Caco-2 (cell line): ENCODE results near the gene GRIFIN. TPM values are rescaled to one million over a fixed set of nuclear protein-coding genes. Genes with fewer than 3 reads are reported as not detected.

ENCODE experiments used
- BruUV-seq: library from RNA; stranded (reverse); fragments of 400-500 nt; replicated peaks from 2 replicates; lab custom pipeline; 2021; lab: Mats Ljungman, UMichigan
- CTCF ChIA-PET: fragments of 300-600 bp; sonication (Branson Sonifier 250); formaldehyde crosslinking; loops from one replicate; lab custom pipeline; 2022; ENCODE audit warnings: antibody characterized with exemption; lab: Charles Lee
- POLR2A ChIA-PET: fragments of 300-600 bp; sonication (Branson Sonifier 250); formaldehyde crosslinking; loops from one replicate; lab custom pipeline; 2022; ENCODE audit warnings: antibody characterized with exemption; lab: Charles Lee
- DNase-seq, 2 experiments: peaks; one replicate each; pipeline versions ENCODE4 v3.0.0 to v3.0.0-alpha.2; 2020 to 2022
- H3K27me3 ChIP-seq: replicated peaks from 2 replicates; pipeline ENCODE4 v1.6.0; 2011; ENCODE audit warnings: low read length; ENCODE audit not compliant: control insufficient read depth, insufficient read depth
- H3K36me3 ChIP-seq: 2 replicates; pipeline ENCODE4 v1.5.1; 2011; ENCODE audit warnings: low read length; ENCODE audit not compliant: control insufficient read depth, insufficient read depth
- H3K4me1 ChIP-seq: fragments of 250-450 bp; sonication (Bioruptor Pico); 2 replicates; pipeline ENCODE4 v1.5.1; 2020; ENCODE audit warnings: mild to moderate bottlenecking
- H3K4me3 ChIP-seq: 2 replicates; pipeline ENCODE4 v1.5.1; 2011; ENCODE audit warnings: low read depth, mild to moderate bottlenecking, control low read depth, low read length
- H3K9me3 ChIP-seq: fragments of 250-450 bp; sonication (Bioruptor Pico); 2 replicates; pipeline ENCODE4 v1.5.1; 2020; ENCODE audit warnings: mild to moderate bottlenecking, moderate library complexity
- H3K27ac Mint-ChIP-seq: one replicate; pipeline ENCODE4 v1.8.0; 2022; ENCODE audit warnings: mixed read lengths; ENCODE audit not compliant: unreplicated experiment
- H3K27me3 Mint-ChIP-seq: one replicate; pipeline ENCODE4 v1.8.0; 2022; ENCODE audit warnings: mixed read lengths; ENCODE audit not compliant: insufficient read depth, unreplicated experiment
- H3K36me3 Mint-ChIP-seq: one replicate; pipeline ENCODE4 v1.8.0; 2022; ENCODE audit warnings: mild to moderate bottlenecking, mixed read lengths; ENCODE audit not compliant: insufficient read depth, unreplicated experiment
- H3K4me1 Mint-ChIP-seq: one replicate; pipeline ENCODE4 v1.8.0; 2022; ENCODE audit warnings: low read depth, mixed read lengths; ENCODE audit not compliant: unreplicated experiment
- H3K4me3 Mint-ChIP-seq: one replicate; pipeline ENCODE4 v1.8.0; 2022; ENCODE audit warnings: mild to moderate bottlenecking, moderate library complexity, mixed read lengths; ENCODE audit not compliant: unreplicated experiment
- H3K9me3 Mint-ChIP-seq: one replicate; pipeline ENCODE4 v1.8.0; 2022; ENCODE audit warnings: mixed read lengths; ENCODE audit not compliant: unreplicated experiment
- intact Hi-C: fragments of 100-400 bp; cut with micrococcal nuclease; formaldehyde crosslinking; loops from one replicate; pipeline ENCODE4 v1.10.0; 2022; ENCODE audit not compliant: unreplicated experiment
- total RNA-seq: library from RNA; stranded (reverse); gene quantifications from 2 replicates; pipeline ENCODE4 v1.2.3, GENCODE V29; 2022
- TF ChIP-seq, protein P1 (sequence below), 2 experiments: fragments of 200-600 bp in 1 of 2; IDR thresholded peaks; 1 replicate in 1 of 2; 2 replicates in 1 of 2; pipeline versions ENCODE4 v1.5.1 to v1.8.0; 2011 to 2022; ENCODE audit warnings: antibody characterized with exemption in 1 of 2, control low read depth in 1 of 2, inconsistent platforms in 1 of 2, low read depth in 1 of 2, low read length in 1 of 2, mild to moderate bottlenecking in 1 of 2, moderate library complexity in 1 of 2; ENCODE audit not compliant: insufficient read depth in 1 of 2, severe bottlenecking in 1 of 2, unreplicated experiment in 1 of 2

The GRIFIN gene
- total RNA-seq, 1 experiment from 2014 or later, result not detected

- H3K4me1 Mint-ChIP-seq, result no peaks in the 10 kb centered on the region
- intact Hi-C loops, result no loop called here
- H3K4me3 Mint-ChIP-seq, result no peak overlapping the region
- TF ChIP-seq, protein P1, sequence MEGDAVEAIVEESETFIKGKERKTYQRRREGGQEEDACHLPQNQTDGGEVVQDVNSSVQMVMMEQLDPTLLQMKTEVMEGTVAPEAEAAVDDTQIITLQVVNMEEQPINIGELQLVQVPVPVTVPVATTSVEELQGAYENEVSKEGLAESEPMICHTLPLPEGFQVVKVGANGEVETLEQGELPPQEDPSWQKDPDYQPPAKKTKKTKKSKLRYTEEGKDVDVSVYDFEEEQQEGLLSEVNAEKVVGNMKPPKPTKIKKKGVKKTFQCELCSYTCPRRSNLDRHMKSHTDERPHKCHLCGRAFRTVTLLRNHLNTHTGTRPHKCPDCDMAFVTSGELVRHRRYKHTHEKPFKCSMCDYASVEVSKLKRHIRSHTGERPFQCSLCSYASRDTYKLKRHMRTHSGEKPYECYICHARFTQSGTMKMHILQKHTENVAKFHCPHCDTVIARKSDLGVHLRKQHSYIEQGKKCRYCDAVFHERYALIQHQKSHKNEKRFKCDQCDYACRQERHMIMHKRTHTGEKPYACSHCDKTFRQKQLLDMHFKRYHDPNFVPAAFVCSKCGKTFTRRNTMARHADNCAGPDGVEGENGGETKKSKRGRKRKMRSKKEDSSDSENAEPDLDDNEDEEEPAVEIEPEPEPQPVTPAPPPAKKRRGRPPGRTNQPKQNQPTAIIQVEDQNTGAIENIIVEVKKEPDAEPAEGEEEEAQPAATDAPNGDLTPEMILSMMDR (IDR thresholded peaks at IDR 0.05; ENCODE audit: insufficient read depth in 1 of 2, low read depth in 1 of 2, low read length in 1 of 2, severe bottlenecking in 1 of 2, unreplicated experiment in 1 of 2), result no peak
- no peaks in the 10 kb centered on the region for H3K9me3 Mint-ChIP-seq
- H3K4me1 ChIP-seq, result no peaks in the 10 kb centered on the region
- H3K9me3 ChIP-seq, result no peaks in the 10 kb centered on the region
- no peak for DNase-seq
- H3K27me3 Mint-ChIP-seq, result peaks cover 2% of the 10 kb centered on the region
- H3K4me3 ChIP-seq, result no peak overlapping the region
- no peaks in the 10 kb centered on the region for H3K36me3 ChIP-seq
- H3K36me3 Mint-ChIP-seq, result no peaks in the 10 kb centered on the region
- ChIA-PET POLR2A (no interaction called here), CTCF (no interaction called here)
- no TSS peak for BruUV-seq
- no peak overlapping the region for H3K27ac Mint-ChIP-seq
- no peaks in the 10 kb centered on the region for H3K27me3 ChIP-seq
These were observed 13.5 kb downstream of the GRIFIN start for GRCh38 chr7:2462731-2463130.

- intact Hi-C loops, result no loop called here
- ChIA-PET POLR2A (no interaction called here), CTCF (no interaction called here)
- no peaks in the 10 kb centered on the region for H3K9me3 Mint-ChIP-seq
- H3K36me3 ChIP-seq, result no peaks in the 10 kb centered on the region
- no peak overlapping the region for H3K4me3 ChIP-seq
- no peaks in the 10 kb centered on the region for H3K27me3 ChIP-seq
- no TSS peak for BruUV-seq
- no peaks in the 10 kb centered on the region for H3K4me1 Mint-ChIP-seq
- no peak overlapping the region for H3K4me3 Mint-ChIP-seq
- TF ChIP-seq, protein P1 (IDR thresholded peaks at IDR 0.05; ENCODE audit: insufficient read depth in 1 of 2, low read depth in 1 of 2, low read length in 1 of 2, severe bottlenecking in 1 of 2, unreplicated experiment in 1 of 2), result no peak
- H3K4me1 ChIP-seq, result no peaks in the 10 kb centered on the region
- H3K27me3 Mint-ChIP-seq, result peaks cover 2% of the 10 kb centered on the region
- no peak overlapping the region for H3K27ac Mint-ChIP-seq
- no peaks in the 10 kb centered on the region for H3K36me3 Mint-ChIP-seq
- no peak for DNase-seq
- H3K9me3 ChIP-seq, result no peaks in the 10 kb centered on the region
These were observed 14.8 kb downstream of the GRIFIN start for GRCh38 chr7:2461268-2462026.

DNA sequence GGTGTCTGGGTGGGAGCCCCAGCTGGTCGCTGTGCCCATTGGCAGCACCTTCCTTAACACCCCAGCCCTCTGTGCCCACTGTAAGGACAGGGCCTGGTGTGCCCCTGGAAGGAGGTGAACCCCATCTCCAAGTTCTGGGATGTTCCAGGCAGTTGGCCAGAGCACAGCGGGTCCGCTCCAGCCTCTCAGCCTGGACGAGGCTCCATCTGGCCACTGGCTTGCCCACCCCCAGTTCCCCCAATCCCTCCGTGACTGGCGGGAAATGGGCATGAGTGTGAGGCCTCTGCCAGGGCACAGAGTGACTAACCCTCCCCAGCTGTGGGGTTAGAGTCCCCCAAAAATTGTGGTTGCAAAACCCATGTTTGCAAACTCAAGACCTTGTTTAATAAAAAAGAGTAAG lies 15.6 kb downstream of the GRIFIN start:
- Mint-ChIP-seq H3K4me1 (no peaks in the 10 kb centered on the region), H3K9me3 (no peaks in the 10 kb centered on the region), H3K27ac (no peak overlapping the region), H3K27me3 (peaks cover 2% of the 10 kb centered on the region), H3K4me3 (no peak overlapping the region), H3K36me3 (no peaks in the 10 kb centered on the region)
- TF ChIP-seq, protein P1 (IDR thresholded peaks at IDR 0.05; ENCODE audit: insufficient read depth in 1 of 2, low read depth in 1 of 2, low read length in 1 of 2, severe bottlenecking in 1 of 2, unreplicated experiment in 1 of 2), result no peak
- no peaks in the 10 kb centered on the region for H3K36me3 ChIP-seq
- BruUV-seq, result no TSS peak
- no peak overlapping the region for H3K4me3 ChIP-seq
- no peaks in the 10 kb centered on the region for H3K4me1 ChIP-seq
- ChIA-PET CTCF (interaction anchor here (1.0 kb wide), 1 partner anchor 10 kb away, joined by 3 read pairs; no protein-coding TSS in a partner anchor), POLR2A (no interaction called here)
- DNase-seq, result no peak
- intact Hi-C loops, result no loop called here
- no peaks in the 10 kb centered on the region for H3K9me3 ChIP-seq
- H3K27me3 ChIP-seq, result no peaks in the 10 kb centered on the region
